ENCODE results near the gene FAM25G.

The FAM25G gene

DNA sequence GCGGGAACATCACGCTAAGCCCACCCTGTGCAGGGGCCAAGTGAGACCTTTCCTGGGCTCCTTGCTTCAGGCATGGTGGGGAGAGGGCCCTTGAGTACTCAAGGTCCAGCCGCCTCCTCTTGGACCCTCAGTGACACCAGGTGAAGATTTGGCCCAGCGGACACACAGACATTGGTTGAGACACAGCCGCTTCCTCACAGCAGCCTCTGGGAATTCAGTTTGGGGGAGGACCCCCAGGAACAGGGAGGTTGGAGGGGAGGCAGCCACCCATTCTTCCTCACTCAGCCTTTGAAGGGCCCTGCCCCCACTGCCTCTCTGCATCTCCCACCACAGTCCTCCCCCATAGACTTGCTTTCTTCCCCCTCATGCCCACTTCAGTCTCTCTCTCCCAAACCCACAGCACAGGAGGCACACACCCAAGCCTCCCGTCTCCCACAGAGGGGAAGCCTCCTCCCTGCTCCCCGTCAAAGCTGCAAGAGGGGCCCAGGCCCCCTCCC lies 39.5 kb downstream of the FAM25G start:
- TF ChIP-seq SIN3A (IDR thresholded peaks at IDR 0.05; ENCODE audit: borderline replicate concordance, insufficient read depth, low read length) (no peak), FOXP2 (optimal IDR thresholded peaks at IDR 0.05; ENCODE audit: borderline replicate concordance, extremely low read depth, extremely low read length, insufficient read depth) (no peak), TAF1 (IDR thresholded peaks at IDR 0.05; ENCODE audit: borderline replicate concordance, insufficient read depth, low read length) (no peak), POLR2AphosphoS5 (IDR thresholded peaks at IDR 0.05; ENCODE audit: low read depth, low read length) (no peak)
- TF ChIP-seq, protein P1, sequence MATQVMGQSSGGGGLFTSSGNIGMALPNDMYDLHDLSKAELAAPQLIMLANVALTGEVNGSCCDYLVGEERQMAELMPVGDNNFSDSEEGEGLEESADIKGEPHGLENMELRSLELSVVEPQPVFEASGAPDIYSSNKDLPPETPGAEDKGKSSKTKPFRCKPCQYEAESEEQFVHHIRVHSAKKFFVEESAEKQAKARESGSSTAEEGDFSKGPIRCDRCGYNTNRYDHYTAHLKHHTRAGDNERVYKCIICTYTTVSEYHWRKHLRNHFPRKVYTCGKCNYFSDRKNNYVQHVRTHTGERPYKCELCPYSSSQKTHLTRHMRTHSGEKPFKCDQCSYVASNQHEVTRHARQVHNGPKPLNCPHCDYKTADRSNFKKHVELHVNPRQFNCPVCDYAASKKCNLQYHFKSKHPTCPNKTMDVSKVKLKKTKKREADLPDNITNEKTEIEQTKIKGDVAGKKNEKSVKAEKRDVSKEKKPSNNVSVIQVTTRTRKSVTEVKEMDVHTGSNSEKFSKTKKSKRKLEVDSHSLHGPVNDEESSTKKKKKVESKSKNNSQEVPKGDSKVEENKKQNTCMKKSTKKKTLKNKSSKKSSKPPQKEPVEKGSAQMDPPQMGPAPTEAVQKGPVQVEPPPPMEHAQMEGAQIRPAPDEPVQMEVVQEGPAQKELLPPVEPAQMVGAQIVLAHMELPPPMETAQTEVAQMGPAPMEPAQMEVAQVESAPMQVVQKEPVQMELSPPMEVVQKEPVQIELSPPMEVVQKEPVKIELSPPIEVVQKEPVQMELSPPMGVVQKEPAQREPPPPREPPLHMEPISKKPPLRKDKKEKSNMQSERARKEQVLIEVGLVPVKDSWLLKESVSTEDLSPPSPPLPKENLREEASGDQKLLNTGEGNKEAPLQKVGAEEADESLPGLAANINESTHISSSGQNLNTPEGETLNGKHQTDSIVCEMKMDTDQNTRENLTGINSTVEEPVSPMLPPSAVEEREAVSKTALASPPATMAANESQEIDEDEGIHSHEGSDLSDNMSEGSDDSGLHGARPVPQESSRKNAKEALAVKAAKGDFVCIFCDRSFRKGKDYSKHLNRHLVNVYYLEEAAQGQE (IDR thresholded peaks at IDR 0.05; ENCODE audit: insufficient read depth in 1 of 2, low read depth in 2 of 2, low read length in 2 of 2) = no peak

DNA sequence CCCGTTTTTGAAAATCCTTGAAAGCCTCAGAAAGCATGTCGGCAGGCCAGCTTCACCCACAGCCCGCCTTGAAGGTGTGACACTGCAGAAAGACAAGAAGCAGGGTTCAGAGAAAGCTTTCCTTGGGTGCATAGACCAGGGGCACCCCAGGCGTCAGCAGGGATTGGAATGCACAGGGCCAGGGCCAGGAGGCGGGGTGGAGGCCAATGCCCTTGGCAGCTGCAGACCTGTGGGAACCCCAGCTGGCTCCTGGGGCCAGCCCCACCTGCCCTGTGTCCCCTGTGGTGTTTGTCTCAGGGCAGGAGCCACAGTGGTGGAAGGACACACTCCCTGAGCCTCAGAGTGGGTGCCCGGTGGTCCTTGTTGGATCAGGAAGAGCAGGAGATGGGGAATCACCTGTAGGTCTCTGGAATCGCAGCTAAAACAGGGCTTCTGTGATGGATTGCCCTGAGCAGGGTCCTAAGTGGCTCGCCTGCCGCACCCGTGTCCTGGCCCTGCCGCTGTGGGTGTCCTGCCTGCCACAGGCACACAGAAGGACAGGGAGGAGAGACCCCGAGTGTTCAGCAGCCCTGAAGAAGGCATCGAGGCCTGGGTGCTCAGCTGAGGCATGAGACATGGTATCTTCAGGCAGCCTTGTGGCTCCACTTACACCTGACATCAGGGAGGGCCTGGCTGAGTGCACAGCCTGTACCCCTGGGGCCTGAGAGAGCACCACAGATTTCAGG lies 40.1 kb downstream of the FAM25G start:
- TF ChIP-seq FOXP2 (optimal IDR thresholded peaks at IDR 0.05; ENCODE audit: borderline replicate concordance, extremely low read depth, extremely low read length, insufficient read depth) (no peak), SIN3A (IDR thresholded peaks at IDR 0.05; ENCODE audit: borderline replicate concordance, insufficient read depth, low read length) (no peak)

GRCh38 chr10:47450442-47450841 lies 41.1 kb downstream of the FAM25G start:
- TF ChIP-seq, protein P1 (IDR thresholded peaks at IDR 0.05; ENCODE audit: insufficient read depth in 1 of 2, low read depth in 2 of 2, low read length in 2 of 2) = no peak
- TF ChIP-seq FOXP2 (optimal IDR thresholded peaks at IDR 0.05; ENCODE audit: borderline replicate concordance, extremely low read depth, extremely low read length, insufficient read depth) (no peak), TAF1 (IDR thresholded peaks at IDR 0.05; ENCODE audit: borderline replicate concordance, insufficient read depth, low read length) (no peak), SIN3A (IDR thresholded peaks at IDR 0.05; ENCODE audit: borderline replicate concordance, insufficient read depth, low read length) (no peak), POLR2AphosphoS5 (IDR thresholded peaks at IDR 0.05; ENCODE audit: low read depth, low read length) (no peak)

DNA sequence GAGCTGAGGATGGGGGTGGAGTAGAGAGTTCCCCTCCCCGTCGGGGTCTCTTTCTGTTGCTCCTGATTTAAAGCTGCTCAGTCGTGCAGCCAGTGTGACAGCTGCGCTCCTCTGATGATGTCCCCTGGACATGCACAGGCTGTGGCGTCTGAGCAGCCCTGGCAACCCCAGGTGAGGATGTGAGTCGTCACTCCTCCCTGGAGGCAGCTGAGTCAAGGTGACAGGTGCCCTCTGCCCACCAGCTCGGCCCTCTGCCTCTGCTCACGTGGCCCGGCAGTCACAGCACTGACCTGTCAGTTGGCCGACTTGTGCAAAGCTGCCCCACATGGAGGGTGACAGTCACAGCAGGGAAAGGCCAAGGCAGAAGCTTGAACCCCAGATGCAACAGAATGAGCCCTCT lies 41.5 kb downstream of the FAM25G start:
- TF ChIP-seq FOXP2 (optimal IDR thresholded peaks at IDR 0.05; ENCODE audit: borderline replicate concordance, extremely low read depth, extremely low read length, insufficient read depth) = no peak
- no peak for TF ChIP-seq TAF1 (IDR thresholded peaks at IDR 0.05; ENCODE audit: borderline replicate concordance, insufficient read depth, low read length)
- TF ChIP-seq, protein P1 (IDR thresholded peaks at IDR 0.05; ENCODE audit: insufficient read depth in 1 of 2, low read depth in 2 of 2, low read length in 2 of 2) = no peak
- TF ChIP-seq POLR2AphosphoS5 (IDR thresholded peaks at IDR 0.05; ENCODE audit: low read depth, low read length) = no peak
- no peak for TF ChIP-seq SIN3A (IDR thresholded peaks at IDR 0.05; ENCODE audit: borderline replicate concordance, insufficient read depth, low read length)

- TF ChIP-seq FOXP2 (optimal IDR thresholded peaks at IDR 0.05; ENCODE audit: borderline replicate concordance, extremely low read depth, extremely low read length, insufficient read depth) = no peak
Observed at GRCh38 chr10:47449102-47449978, 42.2 kb downstream of the FAM25G start.

- no peak for TF ChIP-seq FOXP2 (optimal IDR thresholded peaks at IDR 0.05; ENCODE audit: borderline replicate concordance, extremely low read depth, extremely low read length, insufficient read depth)
- no peak for TF ChIP-seq TAF1 (IDR thresholded peaks at IDR 0.05; ENCODE audit: borderline replicate concordance, insufficient read depth, low read length)
Observed at GRCh38 chr10:47447705-47448104, 43.8 kb downstream of the FAM25G start.
